SH-SY5Y (cell line): Measurements from ENCODE around the gene HOXA3.

Experiments used
- GATA2 ChIP-seq: IDR thresholded peaks from 2 replicates; pipeline ENCODE4 v1.6.1; 2011; ENCODE audit warnings: mild to moderate bottlenecking, low read depth, low read length
- GATA3 ChIP-seq: IDR thresholded peaks from 2 replicates; pipeline ENCODE4 v1.6.1; 2011; ENCODE audit warnings: low read depth, mild to moderate bottlenecking, low read length, moderate library complexity

The HOXA3 gene

DNA sequence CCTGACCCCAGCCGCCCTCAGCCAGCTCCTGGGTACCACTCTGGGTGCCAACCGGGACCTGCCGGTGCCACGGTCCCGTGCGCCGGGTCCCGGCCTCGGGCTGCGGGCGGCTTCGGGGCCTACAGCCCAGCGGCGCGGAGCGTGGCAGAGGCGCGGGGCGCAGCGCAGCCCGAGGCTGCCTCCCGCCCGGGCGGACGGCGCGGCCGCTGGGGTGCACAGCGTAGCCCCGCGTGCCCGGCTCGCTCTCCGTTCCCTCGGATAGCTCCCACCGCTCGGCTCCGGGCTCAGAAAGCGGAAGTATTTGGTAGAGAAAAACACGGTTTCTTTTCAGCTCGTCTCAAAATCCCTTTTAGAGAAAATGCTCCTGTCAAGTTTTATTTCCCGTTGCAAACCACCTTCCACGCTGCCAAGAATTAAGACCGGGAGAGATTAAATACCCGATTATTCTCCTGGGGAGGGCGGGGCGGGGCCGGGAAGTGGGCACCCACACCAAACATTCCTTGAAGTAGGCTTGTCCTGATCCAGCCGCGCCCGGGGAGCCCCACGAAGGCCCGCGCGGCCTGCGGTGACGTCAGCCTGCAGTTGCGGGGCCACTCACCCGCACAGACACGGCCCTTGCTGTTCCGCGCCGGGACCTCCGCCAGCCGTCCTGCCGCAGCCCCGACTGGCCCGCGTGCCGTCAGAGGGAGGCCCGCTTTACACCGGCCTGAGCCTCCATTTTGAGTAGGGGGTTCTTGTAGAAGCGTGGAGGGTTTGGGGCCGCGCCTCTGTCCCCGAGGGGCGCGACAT, 40.4 kb upstream of the HOXA3 start:
- TF ChIP-seq GATA3 (no peak), GATA2 (no peak)

DNA sequence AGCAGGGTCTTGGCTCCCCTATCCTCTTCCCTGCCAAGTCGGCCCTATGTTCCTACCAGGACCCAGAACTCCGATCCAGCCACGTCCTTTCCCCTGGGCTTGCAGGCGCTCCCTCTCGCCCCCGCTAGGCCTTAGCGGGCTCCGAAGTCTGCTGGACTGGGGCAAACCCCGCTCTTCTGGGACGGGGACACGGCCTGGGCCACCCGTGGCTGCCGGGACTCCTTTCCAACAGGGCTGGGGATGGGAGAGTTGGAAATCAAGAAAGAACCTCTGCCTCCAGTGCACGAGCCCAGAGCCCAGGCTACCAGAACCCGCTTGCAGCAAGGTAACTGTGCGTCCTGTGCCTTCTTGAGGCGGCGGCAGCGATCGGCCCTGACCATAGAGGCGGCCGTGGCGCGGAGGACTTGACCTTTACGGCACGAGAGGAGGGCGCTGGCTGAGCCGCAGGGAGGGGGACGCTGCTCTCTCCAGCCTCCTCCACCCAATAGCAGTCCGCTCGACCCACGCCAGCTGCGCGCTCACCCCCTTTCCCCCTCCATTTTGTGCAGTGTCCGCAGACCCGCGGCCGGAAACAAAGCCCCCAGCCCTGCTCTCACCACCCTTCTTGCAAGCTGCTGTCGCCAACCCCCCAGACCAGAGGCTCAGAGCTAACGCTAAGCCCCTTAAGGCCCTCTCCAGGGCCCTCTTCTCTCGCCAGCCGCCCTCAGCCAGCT, 39.6 kb upstream of the HOXA3 start:
- TF ChIP-seq GATA2 (no peak), GATA3 (no peak)

DNA sequence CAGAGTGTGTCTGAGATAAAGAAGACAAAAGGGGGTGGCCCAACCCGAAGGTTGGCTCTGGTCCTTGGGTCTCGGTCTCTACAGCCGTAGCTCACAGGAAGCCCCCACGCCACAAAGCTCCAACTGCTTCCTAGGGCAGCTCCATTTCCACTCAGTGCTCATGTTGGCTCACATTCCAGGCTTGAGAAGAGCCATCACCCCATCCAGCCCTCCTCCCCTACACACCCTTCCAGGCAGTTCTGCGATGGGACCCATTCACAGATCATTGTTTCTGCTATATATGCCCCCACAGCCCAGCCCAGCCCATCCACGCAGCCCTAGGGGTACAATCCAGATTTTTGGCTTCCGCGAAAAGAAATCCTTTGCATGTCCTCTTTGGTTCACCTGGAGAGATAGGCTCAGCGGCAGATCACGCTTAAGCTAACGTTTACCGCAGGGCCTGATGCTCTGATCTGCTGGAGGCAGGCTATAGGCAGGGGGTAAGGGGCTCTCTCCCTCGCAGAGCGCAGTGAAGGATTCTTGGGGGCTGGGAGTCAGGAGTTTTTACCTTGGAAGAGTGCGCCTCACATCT, 38.9 kb upstream of the HOXA3 start:
- TF ChIP-seq GATA2 (no peak), GATA3 (no peak)

DNA sequence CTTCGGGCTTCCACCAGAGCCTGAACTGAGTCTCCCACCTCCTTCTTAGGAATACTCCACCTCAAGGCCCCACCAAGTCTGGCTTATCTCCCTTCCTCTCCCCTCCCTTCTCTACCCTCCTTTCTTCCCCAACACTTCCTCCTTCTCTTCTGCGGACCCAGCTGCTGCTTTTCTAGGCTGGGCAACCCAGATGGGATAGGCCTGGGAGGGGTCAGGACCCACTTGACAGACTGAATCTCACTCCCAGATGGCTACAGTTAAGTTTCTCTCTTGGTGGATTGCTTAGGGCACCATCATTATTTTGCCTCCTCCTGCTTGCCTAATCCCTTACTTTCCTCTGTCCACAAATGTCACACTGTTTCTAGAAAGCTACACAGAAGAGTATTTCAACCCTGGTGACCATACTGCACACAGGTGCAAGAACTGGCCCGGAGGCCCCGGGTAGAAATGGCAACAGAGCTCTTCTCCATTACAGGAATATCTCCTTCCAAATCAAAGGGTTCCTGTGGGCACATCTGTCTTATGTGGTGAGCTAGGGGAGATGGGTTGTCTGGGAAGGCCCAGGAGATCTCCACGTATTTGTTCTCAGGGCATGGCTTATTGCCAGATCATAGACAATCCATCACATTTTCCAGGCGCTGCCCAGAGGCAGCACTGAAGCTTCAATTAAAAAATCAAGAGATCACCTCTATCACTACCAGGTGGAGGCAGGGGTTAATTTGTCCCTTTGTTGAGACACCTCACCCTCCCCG, 37.8 kb upstream of the HOXA3 start:
- TF ChIP-seq GATA2 = no peak
- TF ChIP-seq GATA3 = no peak

DNA sequence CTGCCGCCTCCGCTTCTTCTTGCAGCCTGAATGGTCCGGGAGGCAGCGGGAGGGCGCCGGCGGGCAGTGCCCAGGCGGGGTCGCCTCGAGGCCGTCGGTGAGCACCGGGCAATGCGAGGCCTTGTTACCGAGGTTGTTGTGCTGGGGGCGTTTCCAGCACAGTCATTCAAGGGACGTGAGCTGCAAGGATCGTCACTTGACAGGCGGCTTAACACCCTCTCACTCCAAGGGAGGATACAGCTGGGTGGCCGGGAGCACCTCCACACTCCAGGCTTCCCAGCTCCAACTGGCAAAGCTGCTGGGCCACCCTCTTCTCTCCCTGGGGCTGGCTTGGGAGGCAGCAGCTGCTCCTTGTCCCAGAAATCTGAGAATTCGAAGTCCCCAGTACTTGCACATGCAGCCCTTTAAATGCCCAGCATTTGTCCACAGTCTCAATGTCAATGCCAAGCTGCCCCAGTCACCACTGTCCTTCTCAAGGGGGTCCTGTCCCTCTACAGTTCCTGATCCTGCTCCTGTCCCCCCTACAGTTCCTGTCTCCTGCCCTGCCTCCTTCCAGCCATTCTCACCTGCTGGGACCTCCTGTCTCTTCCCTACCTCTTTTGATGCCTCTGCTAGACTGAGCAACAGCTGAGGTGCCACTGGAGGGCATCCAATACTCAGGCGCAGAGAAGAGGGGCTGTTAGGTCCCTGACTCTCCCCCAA, 37.1 kb upstream of the HOXA3 start:
- TF ChIP-seq GATA2 = no peak

DNA sequence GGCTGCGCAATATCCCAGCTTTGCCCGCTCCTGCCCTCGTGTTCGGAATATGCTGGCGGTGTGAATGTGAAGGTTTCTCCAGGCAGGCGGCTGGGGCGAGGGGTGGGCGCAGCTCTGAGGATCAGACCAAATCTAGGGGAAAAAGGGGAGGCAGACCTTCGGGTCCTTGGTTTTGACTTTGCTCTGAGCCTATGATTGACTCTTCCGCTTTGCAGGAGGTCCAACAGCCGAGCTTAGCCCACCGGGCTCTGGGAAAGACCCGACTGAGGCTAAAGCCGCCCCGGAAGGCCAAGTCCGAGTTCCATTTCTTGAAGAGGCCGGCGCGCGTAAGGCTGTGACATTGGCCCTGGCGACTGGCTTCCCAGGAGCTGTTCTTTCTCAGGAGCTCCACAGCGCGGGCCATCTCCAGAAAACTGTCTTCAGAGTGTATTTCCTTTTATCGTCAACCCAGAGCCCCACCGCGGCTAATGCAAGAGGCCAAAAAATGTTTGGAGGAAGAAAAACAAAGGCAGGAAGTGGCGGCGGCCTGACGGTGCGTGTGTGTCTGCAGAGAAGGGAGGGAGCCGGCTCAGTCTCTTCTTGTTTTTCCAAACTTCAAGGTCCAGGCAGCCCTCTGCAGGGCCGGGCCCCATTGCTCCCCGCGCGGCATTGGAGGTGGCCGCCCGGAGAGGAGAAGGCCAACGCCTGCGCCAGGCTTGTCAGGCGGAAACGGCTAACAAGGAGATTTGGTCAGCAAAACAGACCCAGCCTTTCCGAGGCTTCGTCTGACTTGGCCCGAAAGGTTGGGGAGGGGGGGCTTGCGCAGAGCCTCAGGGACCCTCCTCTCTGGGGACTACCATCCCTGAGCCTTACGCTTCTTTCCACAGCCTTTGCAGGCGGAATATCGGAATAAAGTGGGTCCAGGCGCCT, 36.3 kb upstream of the HOXA3 start:
- TF ChIP-seq GATA3 (no peak), GATA2 (no peak)

DNA sequence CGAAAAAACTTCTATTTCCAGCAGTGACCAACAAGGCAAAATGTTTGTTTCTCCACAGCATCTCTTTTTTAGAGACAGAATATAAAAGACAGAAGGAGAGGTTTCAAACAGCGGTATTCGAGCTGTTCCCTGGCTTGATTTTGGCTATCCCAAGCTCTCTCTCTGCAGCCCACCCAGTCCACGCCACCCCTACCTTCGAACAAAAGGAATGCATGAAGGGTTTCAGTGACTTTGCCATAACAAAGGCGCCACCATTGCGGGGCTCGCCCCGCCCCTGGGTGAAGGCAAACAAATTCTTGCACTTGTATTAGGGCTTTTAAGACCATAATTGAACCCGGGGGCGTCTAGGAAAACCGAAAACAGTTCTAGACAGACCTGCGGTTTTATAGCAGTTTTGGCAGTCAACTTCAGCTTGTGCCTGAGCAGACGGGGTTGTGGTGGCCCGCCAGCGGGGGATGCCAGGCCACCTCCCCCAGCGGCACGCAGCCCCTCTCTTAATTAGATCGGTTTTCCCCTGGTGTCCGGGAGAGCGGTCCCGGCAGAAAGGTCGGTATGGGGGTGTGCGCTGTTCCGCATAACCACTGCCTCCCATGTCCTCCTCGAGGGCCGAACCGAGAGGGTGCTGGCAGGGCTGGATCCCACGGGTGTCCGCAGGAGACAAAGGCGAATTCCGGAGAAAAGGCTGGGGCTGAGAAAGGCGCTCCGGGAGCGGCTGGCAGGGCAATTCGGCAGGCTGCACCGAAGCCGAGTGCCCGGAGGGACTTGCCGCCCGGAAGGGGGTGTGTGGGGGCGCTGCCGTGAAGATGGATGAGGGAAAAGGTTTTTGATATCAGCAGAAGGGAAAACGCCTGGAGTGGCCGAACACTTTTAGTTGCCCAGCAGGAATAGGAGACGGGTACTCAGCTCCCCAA, 35.3 kb upstream of the HOXA3 start:
- TF ChIP-seq GATA2 (no peak), GATA3 (no peak)

DNA sequence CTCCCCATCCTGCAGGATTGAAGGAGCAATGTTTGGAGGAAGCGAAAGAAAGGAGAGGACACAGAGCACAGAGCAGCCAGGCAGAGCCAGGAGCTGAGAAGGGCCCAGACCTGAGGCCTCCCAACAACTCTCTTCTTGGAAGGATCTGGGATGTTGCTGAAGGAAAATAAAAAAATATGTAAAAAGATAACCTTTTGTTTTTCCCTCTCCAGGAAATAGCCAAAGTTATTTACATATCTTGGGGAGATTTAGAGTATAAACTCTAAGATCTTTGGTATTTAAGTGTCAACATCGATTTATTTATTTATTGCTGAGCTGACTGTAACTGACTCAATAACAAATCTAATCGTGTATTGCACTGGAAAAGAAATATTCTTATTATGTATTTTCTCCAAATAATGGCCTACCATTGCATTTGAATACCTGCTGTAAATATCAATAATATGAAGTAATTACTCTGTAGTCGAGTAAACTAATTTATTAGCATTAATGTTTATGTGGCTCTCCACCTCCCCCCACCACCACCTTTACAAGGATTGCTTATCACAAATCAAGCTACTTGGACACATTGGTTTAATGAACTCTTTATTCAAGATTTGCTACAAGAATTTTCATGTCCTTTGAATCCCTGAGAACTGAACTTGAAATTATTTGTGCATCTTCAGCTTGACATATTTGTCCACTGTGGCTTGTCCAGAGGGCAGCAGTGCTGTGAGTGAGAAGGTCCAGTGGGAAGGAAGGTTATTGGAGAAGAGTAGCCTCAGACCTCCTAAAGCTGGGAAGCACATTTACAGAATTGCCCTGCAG, 34.5 kb upstream of the HOXA3 start:
- TF ChIP-seq GATA2 = no peak
- TF ChIP-seq GATA3 = no peak

DNA sequence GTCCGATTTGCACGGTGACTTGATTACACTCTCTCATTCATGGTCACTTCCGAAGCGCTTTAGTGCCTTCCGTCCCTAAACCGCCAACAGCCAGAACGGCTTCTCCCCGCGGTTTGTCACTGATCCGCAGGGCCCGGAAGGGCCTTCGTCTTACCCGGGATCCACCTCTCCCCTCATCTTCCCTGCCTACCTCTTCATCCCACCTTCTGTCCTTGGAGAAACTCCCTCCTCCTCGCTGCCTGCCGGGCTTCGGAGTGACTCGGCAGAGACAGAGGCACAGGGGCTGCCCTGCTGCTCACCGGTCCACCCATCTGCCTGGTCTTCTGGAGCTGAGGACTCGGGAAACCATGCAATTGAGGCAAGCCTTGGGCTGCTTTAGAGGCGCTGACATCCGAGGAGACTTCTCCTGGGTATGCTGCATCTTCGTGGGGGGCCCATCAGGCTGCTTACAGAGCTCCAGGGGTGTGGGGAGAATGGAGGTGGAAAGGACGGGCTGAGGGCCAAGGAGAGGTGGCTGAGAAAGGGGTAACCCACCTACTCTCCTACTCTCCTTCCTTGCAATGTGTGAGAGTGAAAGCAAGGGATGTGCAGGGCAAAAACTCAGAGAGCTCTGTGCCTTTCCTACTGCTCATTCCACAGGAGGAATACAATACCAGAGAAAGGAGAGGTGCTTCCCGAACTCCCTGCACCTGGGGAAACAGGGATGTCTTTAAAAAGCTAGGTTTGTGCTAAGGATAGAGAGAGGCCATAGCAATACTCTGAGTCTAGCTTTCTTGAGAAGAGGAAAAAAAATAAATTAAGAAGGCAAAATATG, 33.7 kb upstream of the HOXA3 start:
- TF ChIP-seq GATA2 (no peak), GATA3 (no peak)
